Breast epithelium (tissue), 3 donors: Measurements from ENCODE around the gene TRPM2.

Experiments used
- CTCF ChIP-seq, 3 donors: fragments of 450-650 bp; IDR thresholded peaks; one replicate each; pipeline ENCODE4 v1.5.1; 2016 to 2017; ENCODE audit warnings: antibody characterized with exemption in 3 of 3, mild to moderate bottlenecking in 3 of 3, moderate library complexity in 3 of 3
- POLR2A ChIP-seq: fragments of 450-650 bp; IDR thresholded peaks from one replicate; pipeline ENCODE4 v1.6.1; 2016; ENCODE audit warnings: antibody characterized with exemption, mild to moderate bottlenecking, moderate library complexity
- POLR2AphosphoS5 ChIP-seq, 3 donors: sonication (generic); formaldehyde crosslinking; IDR thresholded peaks; one replicate each; pipeline ENCODE4 v1.6.1; 2017; ENCODE audit warnings: antibody characterized with exemption in 3 of 3

GRCh38 chr21:44394733-44395132 is 41.3 kb downstream of the TRPM2 start:
- TF ChIP-seq CTCF (IDR thresholded peaks at IDR 0.05) (no peak), POLR2A (no peak), POLR2AphosphoS5 (IDR thresholded peaks at IDR 0.05) (no peak)
